Astrocyte of the spinal cord (primary cell): Measurements from ENCODE around the gene RXFP1.

ENCODE experiments used
- DNase-seq: peaks from one replicate; pipeline ENCODE4 v3.0.0; 2011; ENCODE audit warnings: low read depth, low spot score
- H3K4me3 ChIP-seq: 2 replicates; pipeline ENCODE4 v1.5.1; 2011; ENCODE audit warnings: low read depth, mild to moderate bottlenecking, low read length, moderate library complexity
- CTCF ChIP-seq: IDR thresholded peaks from 2 replicates; pipeline ENCODE4 v1.5.1; 2012; ENCODE audit warnings: low read depth, mild to moderate bottlenecking, low read length, inconsistent platforms
- in situ Hi-C: cut with HindIII; loops from 2 replicates; pipeline ENCODE4 v1.10.0; 2017; ENCODE audit warnings: low sequenced_read_pairs

The RXFP1 gene

GRCh38 chr4:158617956-158618355, 96.3 kb downstream of the RXFP1 start:
- no peak overlapping the region for H3K4me3 ChIP-seq
- TF ChIP-seq CTCF = no peak
- no peak for DNase-seq
- in situ Hi-C loops = no loop called here

GRCh38 chr4:158621729-158622128, 100.0 kb downstream of the RXFP1 start:
- no peak for DNase-seq
- H3K4me3 ChIP-seq = no peak overlapping the region
- in situ Hi-C loops = no loop called here
- TF ChIP-seq CTCF = no peak

GRCh38 chr4:158622251-158622650, 100.6 kb downstream of the RXFP1 start:
- no peak overlapping the region for H3K4me3 ChIP-seq
- no peak for DNase-seq
- TF ChIP-seq CTCF = no peak
- in situ Hi-C loops = no loop called here

- DNase-seq = peak; percentile 68
- no peak overlapping the region for H3K4me3 ChIP-seq
- in situ Hi-C loops = no loop called here
- TF ChIP-seq CTCF = peak; percentile 71
Measured at GRCh38 chr4:158624889-158625478, 103.3 kb downstream of the RXFP1 start.

- no peak overlapping the region for H3K4me3 ChIP-seq
- in situ Hi-C loops = no loop called here
- DNase-seq = no peak
- no peak for TF ChIP-seq CTCF
Measured at GRCh38 chr4:158625544-158625943, 103.9 kb downstream of the RXFP1 start.

- in situ Hi-C loops = no loop called here
- no peak for TF ChIP-seq CTCF
- peak; percentile 62 for DNase-seq
- H3K4me3 ChIP-seq = no peak overlapping the region
Measured at GRCh38 chr4:158630893-158631292, 109.2 kb downstream of the RXFP1 start.

GRCh38 chr4:158636619-158637018, 114.9 kb downstream of the RXFP1 start:
- H3K4me3 ChIP-seq = no peak overlapping the region
- TF ChIP-seq CTCF = no peak
- in situ Hi-C loops = no loop called here
- DNase-seq = no peak
